Osteocyte (in vitro differentiated cells): ENCODE data around the gene ZFYVE28. TPM values are rescaled to one million over a fixed set of nuclear protein-coding genes. Genes with fewer than 3 reads are reported as not detected.

Experiments
- DNase-seq: peaks from one replicate; pipeline ENCODE4 v3.0.0; 2021; ENCODE audit warnings: mixed read lengths; ENCODE audit not compliant: unreplicated experiment; ENCODE audit errors: extremely low spot score
- H3K27ac Mint-ChIP-seq: one replicate; pipeline ENCODE4 v1.8.0; 2021; ENCODE audit warnings: mild to moderate bottlenecking, mixed read lengths; ENCODE audit not compliant: unreplicated experiment
- H3K27me3 Mint-ChIP-seq: one replicate; pipeline ENCODE4 v1.8.0; 2021; ENCODE audit warnings: mixed read lengths; ENCODE audit not compliant: unreplicated experiment
- H3K36me3 Mint-ChIP-seq: one replicate; pipeline ENCODE4 v1.8.0; 2021; ENCODE audit warnings: mixed read lengths; ENCODE audit not compliant: unreplicated experiment
- H3K4me1 Mint-ChIP-seq: one replicate; pipeline ENCODE4 v1.8.0; 2021; ENCODE audit warnings: mixed read lengths; ENCODE audit not compliant: unreplicated experiment
- H3K4me3 Mint-ChIP-seq: one replicate; pipeline ENCODE4 v1.8.0; 2021; ENCODE audit warnings: mild to moderate bottlenecking, moderate library complexity, mixed read lengths; ENCODE audit not compliant: unreplicated experiment
- H3K9me3 Mint-ChIP-seq: one replicate; pipeline ENCODE4 v1.8.0; 2021; ENCODE audit warnings: mixed read lengths; ENCODE audit not compliant: unreplicated experiment
- CTCF ChIP-seq: fragments of 200-600 bp; sonication (generic); IDR thresholded peaks from 2 replicates; pipeline ENCODE4 v1.5.0; 2021; ENCODE audit warnings: antibody characterized with exemption, mild to moderate bottlenecking, moderate library complexity
- total RNA-seq: library from RNA; stranded (reverse); gene quantifications from 2 replicates; pipeline ENCODE4 v1.2.1, GENCODE V29; 2021

Gene ZFYVE28
- total RNA-seq, 1 donor from 2014 or later, result 3.4 TPM

GRCh38 chr4:2284934-2285612 is 133.4 kb downstream of the ZFYVE28 start:
- Mint-ChIP-seq H3K9me3 (no peaks in the 10 kb centered on the region), H3K4me1 (peaks cover 8% of the 10 kb centered on the region), H3K27me3 (no peaks in the 10 kb centered on the region), H3K27ac (no peak overlapping the region), H3K4me3 (no peak overlapping the region), H3K36me3 (no peaks in the 10 kb centered on the region)
- no peak for TF ChIP-seq CTCF
- no peak for DNase-seq

- no peak for TF ChIP-seq CTCF
- DNase-seq, result no peak
- Mint-ChIP-seq H3K27me3 (no peaks in the 10 kb centered on the region), H3K9me3 (no peaks in the 10 kb centered on the region), H3K27ac (no peak overlapping the region), H3K4me1 (peaks cover 8% of the 10 kb centered on the region), H3K4me3 (no peak overlapping the region), H3K36me3 (no peaks in the 10 kb centered on the region)
Measured at GRCh38 chr4:2284161-2284933, 134.1 kb downstream of the ZFYVE28 start.

- TF ChIP-seq CTCF, result no peak
- H3K4me3 Mint-ChIP-seq, result no peak overlapping the region
- no peak overlapping the region for H3K27ac Mint-ChIP-seq
- no peaks in the 10 kb centered on the region for H3K27me3 Mint-ChIP-seq
- DNase-seq, result no peak
- no peaks in the 10 kb centered on the region for H3K9me3 Mint-ChIP-seq
- no peaks in the 10 kb centered on the region for H3K36me3 Mint-ChIP-seq
- H3K4me1 Mint-ChIP-seq, result peaks cover 8% of the 10 kb centered on the region
Measured at GRCh38 chr4:2283199-2283711, 135.2 kb downstream of the ZFYVE28 start.

GRCh38 chr4:2281575-2282343 is 136.7 kb downstream of the ZFYVE28 start:
- H3K27me3 Mint-ChIP-seq, result no peaks in the 10 kb centered on the region

More at GRCh38 chr4:2281575-2282343, 136.7 kb downstream of the ZFYVE28 start:
- Mint-ChIP-seq H3K36me3 (no peaks in the 10 kb centered on the region), H3K4me3 (no peak overlapping the region), H3K9me3 (no peaks in the 10 kb centered on the region), H3K27ac (no peak overlapping the region), H3K4me1 (peaks cover 8% of the 10 kb centered on the region)
- no peak for TF ChIP-seq CTCF
- no peak for DNase-seq
